Upper lobe of left lung (tissue), 6 donors: Measurements from ENCODE around the gene IGFLR1. TPM values are rescaled to one million over a fixed set of nuclear protein-coding genes. Genes with fewer than 3 reads are reported as not detected.

Experiments
- ATAC-seq, 2 donors: fragments of 200-7000 bp; cut with Tn5 transposase; one replicate each; pipeline ENCODE4 v1.9.1; 2022; ENCODE audit warnings: mild to moderate bottlenecking in 2 of 2, moderate library complexity in 2 of 2; ENCODE audit not compliant: low FRiP score in 2 of 2
- DNase-seq, 2 donors: peaks; one replicate each; pipeline ENCODE4 v3.0.0-alpha.2; 2019 to 2020
- H3K27ac ChIP-seq, 4 donors: fragments of 200-600 bp; sonication (generic); one replicate each; pipeline ENCODE4 v1.5.1; 2016 to 2019
- H3K27me3 ChIP-seq, 4 donors: fragments of 200-600 bp; sonication (generic); one replicate each; pipeline ENCODE4 v1.5.1; 2017 to 2019
- H3K36me3 ChIP-seq, 4 donors: fragments of 200-600 bp; sonication (generic); one replicate each; pipeline ENCODE4 v1.5.1; 2016 to 2019
- H3K4me1 ChIP-seq, 4 donors: fragments of 200-600 bp; sonication (generic); one replicate each; pipeline ENCODE4 v1.5.1; 2018 to 2019
- H3K4me3 ChIP-seq, 4 donors: fragments of 200-600 bp; sonication (generic); one replicate each; pipeline ENCODE4 v1.5.1; 2017 to 2019; ENCODE audit warnings: mild to moderate bottlenecking in 2 of 4, moderate library complexity in 1 of 4
- H3K9me3 ChIP-seq, 4 donors: fragments of 200-600 bp; sonication (generic); one replicate each; pipeline ENCODE4 v1.5.1; 2018 to 2019
- EP300 ChIP-seq, 4 donors: sonication (generic); formaldehyde crosslinking; IDR thresholded peaks; one replicate each; pipeline ENCODE4 v1.5.1; 2017; ENCODE audit warnings: antibody characterized with exemption in 4 of 4, control low read depth in 2 of 4
- POLR2A ChIP-seq, 4 donors: fragments of 450-650 bp; IDR thresholded peaks; one replicate each; pipeline ENCODE4 v1.5.1; 2016 to 2017; ENCODE audit warnings: antibody characterized with exemption in 4 of 4, mild to moderate bottlenecking in 2 of 4
- POLR2AphosphoS5 ChIP-seq, 2 donors: sonication (generic); formaldehyde crosslinking; IDR thresholded peaks; one replicate each; pipeline ENCODE4 v1.5.1; 2017; ENCODE audit warnings: antibody characterized with exemption in 2 of 2
- WGBS, 2 donors: methylation state at CpG; one replicate each; pipeline ENCODE4 v1.1.5; 2017 to 2018; 5-methylcytosine and 5-hydroxymethylcytosine counted together
- total RNA-seq, 6 donors: library from RNA; depleted of rRNA in 4 of 6; stranded (reverse); fragments of >200 nt in 4 of 6; gene quantifications; one replicate each; pipeline versions ENCODE4 v1.1.0 to v1.2.1, GENCODE V29; 2016 to 2021
- TF ChIP-seq, protein P1 (sequence below), 6 experiments: fragments of 450-650 bp in 4 of 6; fragments of 200-600 bp in 2 of 6; sonication (generic) in 2 of 6; IDR thresholded peaks; one replicate each; pipeline ENCODE4 v1.5.1; 2016 to 2019; ENCODE audit warnings: antibody characterized with exemption in 6 of 6
- donor health status: DM: no; HTN: no; CAD: no; lungs with moderate emphysema.
- donor health status: DM: no; HTN: yes; CAD: no; lungs with severe emphysema.

The IGFLR1 gene
- total RNA-seq, 6 donors from 2014 or later, result 6.4 to 28.4 (median 18.8) TPM

DNA sequence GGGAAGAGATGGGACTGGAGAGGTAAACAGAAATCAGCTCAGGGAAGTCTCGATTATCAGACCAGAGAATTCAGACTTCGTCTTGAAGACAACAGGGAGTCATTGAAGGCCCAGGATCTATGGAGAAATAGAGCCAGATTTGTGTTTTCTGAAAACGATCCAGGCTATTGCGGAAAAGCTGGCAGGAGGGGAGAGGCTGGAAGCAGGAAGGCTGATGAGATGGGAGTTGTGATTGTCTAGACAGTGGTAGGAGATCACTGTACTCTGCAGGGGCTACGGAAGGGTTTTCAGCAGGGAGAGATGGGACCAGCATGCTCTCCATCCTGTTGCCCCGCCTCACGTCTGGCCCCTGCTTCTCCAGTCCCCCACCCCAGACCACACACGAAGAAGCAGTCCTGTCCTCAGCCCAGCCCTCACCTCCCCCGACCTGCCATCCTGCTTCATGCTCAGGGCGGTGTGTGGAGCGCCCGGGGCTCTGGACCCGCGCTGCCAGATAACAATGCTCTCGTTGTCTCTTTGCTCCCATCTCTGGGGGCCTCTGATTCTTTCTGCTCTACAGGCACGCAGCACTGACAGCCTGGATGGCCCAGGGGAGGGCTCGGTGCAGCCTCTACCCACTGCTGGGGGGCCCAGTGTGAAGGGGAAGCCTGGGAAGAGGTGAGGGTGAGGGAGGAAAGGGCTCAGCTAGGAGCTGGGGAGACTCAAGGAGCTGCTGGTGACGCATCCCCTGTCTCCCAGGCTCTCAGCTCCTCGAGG is 35.0 kb upstream of the IGFLR1 start:
- ATAC-seq (no peak), DNase-seq (no peak)
- WGBS, 2 donors, result 67 to 80% methylated on average over 17 to 19 of the region's 19 CpGs
- H3K27ac ChIP-seq, result no peak overlapping the region
- TF ChIP-seq POLR2A (IDR thresholded peaks at IDR 0.05) (no peak), POLR2AphosphoS5 (IDR thresholded peaks at IDR 0.05) (no peak), EP300 (IDR thresholded peaks at IDR 0.05) (no peak)
- TF ChIP-seq, protein P1, sequence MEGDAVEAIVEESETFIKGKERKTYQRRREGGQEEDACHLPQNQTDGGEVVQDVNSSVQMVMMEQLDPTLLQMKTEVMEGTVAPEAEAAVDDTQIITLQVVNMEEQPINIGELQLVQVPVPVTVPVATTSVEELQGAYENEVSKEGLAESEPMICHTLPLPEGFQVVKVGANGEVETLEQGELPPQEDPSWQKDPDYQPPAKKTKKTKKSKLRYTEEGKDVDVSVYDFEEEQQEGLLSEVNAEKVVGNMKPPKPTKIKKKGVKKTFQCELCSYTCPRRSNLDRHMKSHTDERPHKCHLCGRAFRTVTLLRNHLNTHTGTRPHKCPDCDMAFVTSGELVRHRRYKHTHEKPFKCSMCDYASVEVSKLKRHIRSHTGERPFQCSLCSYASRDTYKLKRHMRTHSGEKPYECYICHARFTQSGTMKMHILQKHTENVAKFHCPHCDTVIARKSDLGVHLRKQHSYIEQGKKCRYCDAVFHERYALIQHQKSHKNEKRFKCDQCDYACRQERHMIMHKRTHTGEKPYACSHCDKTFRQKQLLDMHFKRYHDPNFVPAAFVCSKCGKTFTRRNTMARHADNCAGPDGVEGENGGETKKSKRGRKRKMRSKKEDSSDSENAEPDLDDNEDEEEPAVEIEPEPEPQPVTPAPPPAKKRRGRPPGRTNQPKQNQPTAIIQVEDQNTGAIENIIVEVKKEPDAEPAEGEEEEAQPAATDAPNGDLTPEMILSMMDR (IDR thresholded peaks at IDR 0.05), result no peak
- H3K9me3 ChIP-seq, result no peaks in the 10 kb centered on the region
- H3K4me3 ChIP-seq, result no peak overlapping the region
- peaks cover 10 to 20% (median 14%) of the 10 kb centered on the region in 4 donors for H3K4me1 ChIP-seq
- H3K27me3 ChIP-seq, result no peaks in the 10 kb centered on the region
- H3K36me3 ChIP-seq, result peaks cover 0 to 26% (median 15%) of the 10 kb centered on the region in 4 donors

DNA sequence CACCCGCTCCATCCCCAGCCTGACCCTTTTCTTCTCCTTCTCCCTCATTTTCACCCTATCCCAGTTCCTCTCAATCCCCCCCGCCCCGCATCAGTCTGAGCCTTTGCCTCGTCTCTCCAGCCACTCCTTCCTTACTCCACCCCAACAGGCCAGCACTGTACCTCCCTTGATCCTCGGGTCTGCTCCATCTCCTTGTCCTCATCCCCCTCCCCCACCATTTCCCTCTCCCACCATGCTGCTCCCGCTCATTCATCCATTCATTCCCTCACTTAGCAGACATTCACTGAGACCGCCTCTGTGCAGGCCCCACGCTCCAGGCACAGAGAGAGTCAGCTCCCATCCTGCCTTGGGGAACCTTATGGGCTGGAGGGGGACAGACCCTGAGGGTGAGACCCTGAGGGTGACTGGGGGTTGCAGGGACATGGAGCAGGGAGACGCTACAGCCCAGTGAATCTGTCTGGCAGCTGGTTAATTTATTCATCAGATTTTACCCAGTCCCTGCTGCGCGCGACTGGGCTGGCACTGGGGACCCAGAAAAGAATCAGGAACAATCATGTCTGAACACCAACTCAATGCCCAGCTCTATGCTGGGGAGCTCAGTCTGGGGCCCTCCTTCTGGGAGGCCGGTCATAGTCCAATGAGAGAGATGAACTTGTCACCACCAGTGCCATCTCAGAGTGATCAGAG is 34.0 kb upstream of the IGFLR1 start:
- Histone ChIP-seq H3K27ac (peak overlapping the region in 2 of 4 donors; percentile 55 to 78), H3K27me3 (no peaks in the 10 kb centered on the region), H3K4me3 (peak overlapping the region in 3 of 4 donors; percentile 95 to 98 (median 95)), H3K36me3 (peaks cover 0 to 21% (median 12%) of the 10 kb centered on the region in 4 donors), H3K9me3 (no peaks in the 10 kb centered on the region), H3K4me1 (peaks cover 10 to 20% (median 14%) of the 10 kb centered on the region in 4 donors)
- ATAC-seq, result no peak
- WGBS, 2 donors, result 62 to 69% methylated on average over 12 to 13 of the region's 13 CpGs
- TF ChIP-seq POLR2AphosphoS5 (IDR thresholded peaks at IDR 0.05), result no peak
- TF ChIP-seq POLR2A (IDR thresholded peaks at IDR 0.05), result no peak
- TF ChIP-seq, protein P1 (IDR thresholded peaks at IDR 0.05), result no peak
- TF ChIP-seq EP300 (IDR thresholded peaks at IDR 0.05), result no peak
- no peak for DNase-seq

GRCh38 chr19:35775298-35776101 is 33.2 kb upstream of the IGFLR1 start, which contains the start of gene ARHGAP33:
Gene ARHGAP33 (plus strand): TSS chr19:35775564. CDS start chr19:35775659, 95 bp downstream.
- Histone ChIP-seq H3K4me1 (peaks cover 10 to 20% (median 14%) of the 10 kb centered on the region in 4 donors), H3K36me3 (peaks cover 0 to 13% (median 8%) of the 10 kb centered on the region in 4 donors), H3K27me3 (no peaks in the 10 kb centered on the region), H3K9me3 (no peaks in the 10 kb centered on the region), H3K27ac (peak within 1 kb of the TSS in 2 of 4 donors; percentile 55 to 78), H3K4me3 (peak within 1 kb of the TSS; percentile 95 to 99 (median 96))
- ATAC-seq (peak; percentile 98 to 99), DNase-seq (peak; percentile 99)
- TF ChIP-seq, protein P1 (IDR thresholded peaks at IDR 0.05), result no peak
- no peak for TF ChIP-seq POLR2AphosphoS5 (IDR thresholded peaks at IDR 0.05)
- no peak for TF ChIP-seq POLR2A (IDR thresholded peaks at IDR 0.05)
- TF ChIP-seq EP300 (IDR thresholded peaks at IDR 0.05), result no peak
- WGBS, 2 donors, result 1 to 2% methylated on average over 35 to 43 of the region's 82 CpGs

DNA sequence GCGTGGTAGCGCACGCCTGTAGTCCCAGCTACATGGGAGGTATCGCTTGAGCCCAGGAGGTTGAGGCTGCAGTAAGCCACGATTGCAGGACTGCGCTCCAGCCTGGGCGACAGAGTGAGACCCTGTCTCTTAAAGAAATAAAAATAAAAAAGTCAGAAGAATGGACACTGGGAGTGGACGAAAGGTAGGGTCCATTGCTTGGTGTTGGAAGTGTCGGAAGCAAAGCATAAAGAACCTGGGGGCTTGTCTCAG is 32.7 kb upstream of the IGFLR1 start:
- Histone ChIP-seq H3K27ac (no peak overlapping the region), H3K36me3 (peaks cover 0 to 8% (median 3%) of the 10 kb centered on the region in 4 donors), H3K9me3 (no peaks in the 10 kb centered on the region), H3K4me1 (peaks cover 10 to 20% (median 14%) of the 10 kb centered on the region in 4 donors), H3K4me3 (peak overlapping the region; percentile 20 to 98 (median 95)), H3K27me3 (no peaks in the 10 kb centered on the region)
- ATAC-seq, result no peak
- DNase-seq, result no peak
- 15 to 38% methylated on average over 9 of the region's 9 CpGs for WGBS, 2 donors
- TF ChIP-seq POLR2AphosphoS5 (IDR thresholded peaks at IDR 0.05) (no peak), POLR2A (IDR thresholded peaks at IDR 0.05) (no peak), EP300 (IDR thresholded peaks at IDR 0.05) (no peak)
- TF ChIP-seq, protein P1 (IDR thresholded peaks at IDR 0.05), result no peak
